Measurements from ENCODE around the gene NPL.

The NPL gene

GRCh38 chr1:182851825-182852224 lies 62.3 kb downstream of the NPL start:
- peaks cover 75% of the 10 kb centered on the region for H3K36me3 ChIP-seq (ENCODE audit: insufficient read depth, low read length)

GRCh38 chr1:182855911-182856310 lies 66.3 kb downstream of the NPL start:
- no peaks in the 10 kb centered on the region for H3K4me1 ChIP-seq (ENCODE audit: insufficient read depth, low read length)

More at GRCh38 chr1:182851825-182852224, 62.3 kb downstream of the NPL start:
- H3K4me1 ChIP-seq (ENCODE audit: insufficient read depth, low read length) = no peaks in the 10 kb centered on the region
- no peak overlapping the region for H3K9ac ChIP-seq (ENCODE audit: low read depth, low read length)
- H3K9me3 ChIP-seq (ENCODE audit: control insufficient read depth, insufficient read depth, low read length) = no peaks in the 10 kb centered on the region

GRCh38 chr1:182857212-182857611 lies 67.6 kb downstream of the NPL start:
- Histone ChIP-seq H3K36me3 (ENCODE audit: insufficient read depth, low read length) (peaks cover 77% of the 10 kb centered on the region), H3K4me1 (ENCODE audit: insufficient read depth, low read length) (no peaks in the 10 kb centered on the region), H3K9ac (ENCODE audit: low read depth, low read length) (no peak overlapping the region), H3K9me3 (ENCODE audit: control insufficient read depth, insufficient read depth, low read length) (no peaks in the 10 kb centered on the region)

More at GRCh38 chr1:182855911-182856310, 66.3 kb downstream of the NPL start:
- Histone ChIP-seq H3K9me3 (ENCODE audit: control insufficient read depth, insufficient read depth, low read length) (no peaks in the 10 kb centered on the region), H3K9ac (ENCODE audit: low read depth, low read length) (no peak overlapping the region), H3K36me3 (ENCODE audit: insufficient read depth, low read length) (peaks cover 75% of the 10 kb centered on the region)

GRCh38 chr1:182860658-182861057 lies 71.1 kb downstream of the NPL start:
- Histone ChIP-seq H3K9me3 (ENCODE audit: control insufficient read depth, insufficient read depth, low read length) (no peaks in the 10 kb centered on the region), H3K4me1 (ENCODE audit: insufficient read depth, low read length) (no peaks in the 10 kb centered on the region), H3K36me3 (ENCODE audit: insufficient read depth, low read length) (peaks cover 72% of the 10 kb centered on the region), H3K9ac (ENCODE audit: low read depth, low read length) (no peak overlapping the region)

DNA sequence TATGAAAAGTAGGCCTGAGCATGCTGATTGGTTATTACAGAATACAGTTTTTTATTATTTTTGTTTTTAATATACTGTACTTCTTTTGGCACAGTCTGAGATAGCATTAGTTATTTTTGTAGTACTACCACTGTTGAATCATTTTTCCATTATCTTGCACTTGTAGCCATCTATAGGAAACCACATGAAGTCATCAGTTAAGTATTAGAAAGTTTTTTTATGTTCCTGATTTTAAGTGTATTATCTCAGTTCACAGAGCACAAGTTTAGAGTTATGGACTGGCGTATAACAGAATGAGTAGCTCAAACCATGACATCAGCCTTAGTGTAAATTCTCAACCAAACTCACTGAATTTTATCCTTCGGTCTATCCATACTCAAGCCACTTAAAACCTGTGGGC lies 72.4 kb downstream of the NPL start:
- Histone ChIP-seq H3K4me1 (ENCODE audit: insufficient read depth, low read length) (no peaks in the 10 kb centered on the region), H3K9ac (ENCODE audit: low read depth, low read length) (no peak overlapping the region), H3K36me3 (ENCODE audit: insufficient read depth, low read length) (peaks cover 67% of the 10 kb centered on the region)

DNA sequence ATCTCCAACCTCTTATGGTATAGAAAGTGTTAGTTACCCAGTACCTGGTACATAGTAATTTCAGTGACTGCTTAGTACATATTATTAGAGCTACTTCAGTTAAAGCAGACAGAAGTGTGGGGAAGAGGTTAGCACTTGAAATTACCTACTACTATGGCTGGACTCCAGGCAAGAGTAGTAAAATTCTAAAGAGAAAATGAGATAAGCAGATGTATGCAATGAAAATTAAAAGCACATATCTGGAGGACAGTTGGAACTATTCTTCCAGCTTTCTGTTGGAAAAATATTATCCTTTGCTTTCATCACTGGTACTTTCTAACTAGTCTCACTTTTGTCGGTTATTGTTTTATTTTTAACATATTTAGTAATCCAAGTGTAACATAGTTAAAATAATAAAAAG lies 73.3 kb downstream of the NPL start:
- no peak overlapping the region for H3K9ac ChIP-seq (ENCODE audit: low read depth, low read length)
- peaks cover 73% of the 10 kb centered on the region for H3K36me3 ChIP-seq (ENCODE audit: insufficient read depth, low read length)
- H3K4me1 ChIP-seq (ENCODE audit: insufficient read depth, low read length) = no peaks in the 10 kb centered on the region
- H3K9me3 ChIP-seq (ENCODE audit: control insufficient read depth, insufficient read depth, low read length) = no peaks in the 10 kb centered on the region

More for the DNA sequence above, 72.4 kb downstream of the NPL start:
- no peaks in the 10 kb centered on the region for H3K9me3 ChIP-seq (ENCODE audit: control insufficient read depth, insufficient read depth, low read length)

GRCh38 chr1:182863940-182864339 lies 74.4 kb downstream of the NPL start:
- Histone ChIP-seq H3K9ac (ENCODE audit: low read depth, low read length) (no peak overlapping the region), H3K4me1 (ENCODE audit: insufficient read depth, low read length) (no peaks in the 10 kb centered on the region), H3K36me3 (ENCODE audit: insufficient read depth, low read length) (peaks cover 68% of the 10 kb centered on the region), H3K9me3 (ENCODE audit: control insufficient read depth, insufficient read depth, low read length) (no peaks in the 10 kb centered on the region)

GRCh38 chr1:182867861-182868260 lies 78.3 kb downstream of the NPL start:
- H3K4me1 ChIP-seq (ENCODE audit: insufficient read depth, low read length) = no peaks in the 10 kb centered on the region
- no peaks in the 10 kb centered on the region for H3K9me3 ChIP-seq (ENCODE audit: control insufficient read depth, insufficient read depth, low read length)
- peaks cover 52% of the 10 kb centered on the region for H3K36me3 ChIP-seq (ENCODE audit: insufficient read depth, low read length)
- H3K9ac ChIP-seq (ENCODE audit: low read depth, low read length) = no peak overlapping the region

GRCh38 chr1:182869241-182869666 lies 79.7 kb downstream of the NPL start:
- Histone ChIP-seq H3K9ac (ENCODE audit: low read depth, low read length) (no peak overlapping the region), H3K4me1 (ENCODE audit: insufficient read depth, low read length) (no peaks in the 10 kb centered on the region), H3K9me3 (ENCODE audit: control insufficient read depth, insufficient read depth, low read length) (no peaks in the 10 kb centered on the region), H3K36me3 (ENCODE audit: insufficient read depth, low read length) (peaks cover 59% of the 10 kb centered on the region)

GRCh38 chr1:182872881-182873280 lies 83.3 kb downstream of the NPL start:
- Histone ChIP-seq H3K4me1 (ENCODE audit: insufficient read depth, low read length) (no peaks in the 10 kb centered on the region), H3K9ac (ENCODE audit: low read depth, low read length) (no peak overlapping the region), H3K9me3 (ENCODE audit: control insufficient read depth, insufficient read depth, low read length) (no peaks in the 10 kb centered on the region), H3K36me3 (ENCODE audit: insufficient read depth, low read length) (peaks cover 66% of the 10 kb centered on the region)

DNA sequence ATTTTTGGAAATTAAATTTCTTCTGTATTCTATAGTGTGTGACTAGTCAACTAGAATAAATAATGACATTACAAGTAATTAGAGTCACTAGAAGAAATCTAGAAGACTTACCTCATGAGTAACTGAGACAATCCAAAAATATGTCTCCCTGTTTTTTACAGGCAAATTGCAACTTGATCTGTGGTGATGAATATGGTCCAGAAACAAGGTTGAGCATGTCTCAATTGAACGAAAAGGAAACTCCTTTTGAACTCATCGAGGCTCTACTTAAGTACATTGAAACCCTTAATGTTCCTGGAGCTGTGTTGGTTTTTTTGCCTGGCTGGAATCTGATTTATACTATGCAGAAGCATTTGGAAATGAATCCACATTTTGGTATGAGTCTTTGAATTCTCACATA lies 86.3 kb downstream of the NPL start:
- H3K9me3 ChIP-seq (ENCODE audit: control insufficient read depth, insufficient read depth, low read length) = no peaks in the 10 kb centered on the region
- peaks cover 71% of the 10 kb centered on the region for H3K36me3 ChIP-seq (ENCODE audit: insufficient read depth, low read length)
- no peak overlapping the region for H3K9ac ChIP-seq (ENCODE audit: low read depth, low read length)
- no peaks in the 10 kb centered on the region for H3K4me1 ChIP-seq (ENCODE audit: insufficient read depth, low read length)

DNA sequence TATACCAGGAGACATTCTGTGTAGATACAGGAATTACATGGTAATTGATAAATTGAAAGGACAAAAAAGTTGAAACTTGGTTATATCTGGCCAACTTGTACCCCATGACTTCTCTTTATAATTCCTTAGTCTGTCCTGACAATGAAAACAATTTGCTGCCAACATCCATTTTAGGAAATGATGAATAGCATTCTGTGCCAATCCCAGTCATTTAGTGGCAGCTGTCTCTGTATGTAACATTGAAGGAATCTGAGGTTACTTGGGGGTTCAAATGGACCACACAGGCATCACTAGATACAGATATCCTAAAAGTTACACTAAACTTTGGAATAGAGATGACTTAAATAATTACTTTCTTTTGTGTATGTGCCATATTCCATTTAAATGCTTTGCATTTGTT lies 87.8 kb downstream of the NPL start:
- peaks cover 75% of the 10 kb centered on the region for H3K36me3 ChIP-seq (ENCODE audit: insufficient read depth, low read length)

GRCh38 chr1:182877842-182878241 lies 88.3 kb downstream of the NPL start:
- H3K36me3 ChIP-seq (ENCODE audit: insufficient read depth, low read length) = peaks cover 75% of the 10 kb centered on the region
- H3K4me1 ChIP-seq (ENCODE audit: insufficient read depth, low read length) = no peaks in the 10 kb centered on the region

More for the DNA sequence above, 87.8 kb downstream of the NPL start:
- H3K9ac ChIP-seq (ENCODE audit: low read depth, low read length) = no peak overlapping the region
- no peaks in the 10 kb centered on the region for H3K4me1 ChIP-seq (ENCODE audit: insufficient read depth, low read length)
- no peaks in the 10 kb centered on the region for H3K9me3 ChIP-seq (ENCODE audit: control insufficient read depth, insufficient read depth, low read length)

More at GRCh38 chr1:182877842-182878241, 88.3 kb downstream of the NPL start:
- no peak overlapping the region for H3K9ac ChIP-seq (ENCODE audit: low read depth, low read length)
- no peaks in the 10 kb centered on the region for H3K9me3 ChIP-seq (ENCODE audit: control insufficient read depth, insufficient read depth, low read length)

Data from ES-I3 (cell line).